ENCODE data around the gene DNAH6.

The DNAH6 gene

GRCh38 chr2:84800194-84800805, 284.0 kb downstream of the DNAH6 start:
- H3K4me1 ChIP-seq (ENCODE audit: control insufficient read depth, insufficient read depth, low read length) = peaks cover 15% of the 10 kb centered on the region; the same call in 1 of the 2 replicates
- no peak overlapping the region for H3K9ac ChIP-seq (ENCODE audit: low read length)
- H3K27ac ChIP-seq (ENCODE audit: low read depth, low read length) = no peak overlapping the region
- no peak overlapping the region for H3K4me3 ChIP-seq (ENCODE audit: low read depth, low read length)
- H3K36me3 ChIP-seq (ENCODE audit: control insufficient read depth, insufficient read depth, low read length) = no peaks in the 10 kb centered on the region
- H3K9me3 ChIP-seq (ENCODE audit: control insufficient read depth, insufficient read depth, low read depth, low read length) = no peaks in the 10 kb centered on the region; the same call in 1 of the 2 replicates
- H3K27me3 ChIP-seq (ENCODE audit: control insufficient read depth, insufficient read depth, low read length) = no peaks in the 10 kb centered on the region

DNA sequence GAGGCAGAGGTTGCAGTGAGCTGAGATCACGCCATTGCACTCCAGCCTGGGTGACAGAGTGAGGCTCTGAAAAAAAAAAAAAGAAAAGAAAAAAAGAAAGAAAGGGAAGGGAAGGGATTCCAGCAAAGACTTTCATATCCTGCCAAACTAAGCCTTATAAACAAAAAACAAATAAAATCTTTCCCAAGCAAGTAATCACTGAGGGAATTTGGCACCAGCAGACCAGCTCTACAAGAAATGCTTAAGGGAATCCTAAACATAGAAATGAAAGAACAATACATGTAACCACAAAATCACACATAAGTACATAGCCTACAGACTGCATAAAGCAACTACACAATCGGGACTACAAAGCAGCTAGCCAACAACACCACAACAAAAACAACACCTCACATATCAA, 285.5 kb downstream of the DNAH6 start:
- Histone ChIP-seq H3K36me3 (ENCODE audit: control insufficient read depth, insufficient read depth, low read length) (no peaks in the 10 kb centered on the region), H3K27ac (ENCODE audit: low read depth, low read length) (no peak overlapping the region), H3K4me1 (ENCODE audit: control insufficient read depth, insufficient read depth, low read length) (peaks cover 15% of the 10 kb centered on the region; the same call in 1 of the 2 replicates), H3K9ac (ENCODE audit: low read length) (no peak overlapping the region), H3K9me3 (ENCODE audit: control insufficient read depth, insufficient read depth, low read depth, low read length) (no peaks in the 10 kb centered on the region; the same call in 1 of the 2 replicates), H3K4me3 (ENCODE audit: low read depth, low read length) (no peak overlapping the region), H3K27me3 (ENCODE audit: control insufficient read depth, insufficient read depth, low read length) (no peaks in the 10 kb centered on the region)

GRCh38 chr2:84805250-84805958, 289.1 kb downstream of the DNAH6 start:
- H3K9me3 ChIP-seq (ENCODE audit: control insufficient read depth, insufficient read depth, low read depth, low read length) = no peaks in the 10 kb centered on the region; the same call in 1 of the 2 replicates
- no peaks in the 10 kb centered on the region for H3K36me3 ChIP-seq (ENCODE audit: control insufficient read depth, insufficient read depth, low read length)
- H3K9ac ChIP-seq (ENCODE audit: low read length) = no peak overlapping the region
- no peak overlapping the region for H3K4me3 ChIP-seq (ENCODE audit: low read depth, low read length)
- no peaks in the 10 kb centered on the region for H3K27me3 ChIP-seq (ENCODE audit: control insufficient read depth, insufficient read depth, low read length)
- peaks cover under 1% of the 10 kb centered on the region; the same call in 1 of the 2 replicates for H3K4me1 ChIP-seq (ENCODE audit: control insufficient read depth, insufficient read depth, low read length)
- no peak overlapping the region for H3K27ac ChIP-seq (ENCODE audit: low read depth, low read length)

DNA sequence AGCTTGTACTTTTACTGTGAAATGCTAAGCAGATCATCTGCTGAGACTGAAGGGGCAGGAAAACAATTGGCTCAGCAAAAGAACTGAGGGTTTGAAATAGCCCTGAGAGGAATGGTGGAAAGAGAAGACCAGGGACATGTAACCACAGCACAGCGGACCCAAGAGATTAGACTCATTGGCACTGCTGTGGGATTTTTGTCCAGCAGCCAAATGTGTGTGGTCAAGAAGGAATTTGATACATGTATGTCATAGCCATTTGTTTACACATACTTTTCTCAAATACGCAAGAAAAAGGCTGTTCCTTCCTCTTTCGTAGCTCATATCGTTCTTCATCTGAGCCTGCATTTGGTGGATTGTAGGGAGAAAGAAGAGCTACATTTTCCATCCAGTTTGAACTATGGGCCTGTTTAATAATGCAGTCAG, 290.8 kb downstream of the DNAH6 start:
- Histone ChIP-seq H3K9me3 (ENCODE audit: control insufficient read depth, insufficient read depth, low read depth, low read length) (no peaks in the 10 kb centered on the region), H3K27me3 (ENCODE audit: control insufficient read depth, insufficient read depth, low read length) (no peaks in the 10 kb centered on the region), H3K27ac (ENCODE audit: low read depth, low read length) (no peak overlapping the region), H3K36me3 (ENCODE audit: control insufficient read depth, insufficient read depth, low read length) (no peaks in the 10 kb centered on the region), H3K9ac (ENCODE audit: low read length) (no peak overlapping the region), H3K4me3 (ENCODE audit: low read depth, low read length) (no peak overlapping the region), H3K4me1 (ENCODE audit: control insufficient read depth, insufficient read depth, low read length) (no peaks in the 10 kb centered on the region)

GRCh38 chr2:84808279-84808678, 292.0 kb downstream of the DNAH6 start:
- H3K27me3 ChIP-seq (ENCODE audit: control insufficient read depth, insufficient read depth, low read length) = no peaks in the 10 kb centered on the region
- no peaks in the 10 kb centered on the region for H3K9me3 ChIP-seq (ENCODE audit: control insufficient read depth, insufficient read depth, low read depth, low read length)
- no peak overlapping the region for H3K27ac ChIP-seq (ENCODE audit: low read depth, low read length)
- H3K36me3 ChIP-seq (ENCODE audit: control insufficient read depth, insufficient read depth, low read length) = no peaks in the 10 kb centered on the region
- no peak overlapping the region for H3K4me3 ChIP-seq (ENCODE audit: low read depth, low read length)
- H3K4me1 ChIP-seq (ENCODE audit: control insufficient read depth, insufficient read depth, low read length) = no peaks in the 10 kb centered on the region
- no peak overlapping the region for H3K9ac ChIP-seq (ENCODE audit: low read length)

DNA sequence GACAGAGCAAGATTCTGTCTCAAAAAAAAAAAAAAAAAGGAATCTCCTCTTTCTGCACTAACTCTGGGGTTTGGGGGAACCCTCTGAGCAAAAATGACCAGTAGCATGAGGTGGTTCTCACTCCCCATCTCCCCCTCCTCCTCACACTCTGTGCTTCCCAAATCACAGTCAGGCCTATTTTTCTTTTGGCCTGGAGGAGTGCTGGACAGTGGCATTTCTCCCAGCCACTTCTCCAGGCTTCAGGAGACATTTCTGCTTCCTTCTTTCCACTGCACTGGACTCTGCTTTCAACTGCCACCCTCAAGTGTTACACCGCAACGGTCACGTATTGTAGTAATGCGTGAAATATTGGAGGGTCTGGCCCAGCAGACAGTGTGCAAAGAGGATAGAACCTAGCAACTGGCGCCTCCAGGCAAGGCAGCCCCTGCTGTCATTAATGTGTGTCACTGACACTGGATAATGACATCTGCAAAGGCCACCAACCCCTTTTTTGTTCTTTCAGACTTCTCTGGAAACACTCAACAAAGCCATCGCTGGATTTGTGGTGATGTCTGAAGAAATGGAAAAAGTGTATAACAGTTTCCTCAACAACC, 295.6 kb downstream of the DNAH6 start:
- Histone ChIP-seq H3K36me3 (ENCODE audit: control insufficient read depth, insufficient read depth, low read length) (no peaks in the 10 kb centered on the region), H3K9me3 (ENCODE audit: control insufficient read depth, insufficient read depth, low read depth, low read length) (no peaks in the 10 kb centered on the region), H3K4me3 (ENCODE audit: low read depth, low read length) (no peak overlapping the region), H3K27me3 (ENCODE audit: control insufficient read depth, insufficient read depth, low read length) (no peaks in the 10 kb centered on the region), H3K27ac (ENCODE audit: low read depth, low read length) (no peak overlapping the region), H3K9ac (ENCODE audit: low read length) (no peak overlapping the region), H3K4me1 (ENCODE audit: control insufficient read depth, insufficient read depth, low read length) (no peaks in the 10 kb centered on the region)

- H3K27me3 ChIP-seq (ENCODE audit: control insufficient read depth, insufficient read depth, low read length) = no peaks in the 10 kb centered on the region
- no peak overlapping the region for H3K27ac ChIP-seq (ENCODE audit: low read depth, low read length)
- H3K36me3 ChIP-seq (ENCODE audit: control insufficient read depth, insufficient read depth, low read length) = no peaks in the 10 kb centered on the region
- H3K4me3 ChIP-seq (ENCODE audit: low read depth, low read length) = no peak overlapping the region
- H3K9ac ChIP-seq (ENCODE audit: low read length) = no peak overlapping the region
- no peaks in the 10 kb centered on the region for H3K4me1 ChIP-seq (ENCODE audit: control insufficient read depth, insufficient read depth, low read length)
- no peaks in the 10 kb centered on the region for H3K9me3 ChIP-seq (ENCODE audit: control insufficient read depth, insufficient read depth, low read depth, low read length)
Measured at GRCh38 chr2:84815146-84815545, 298.8 kb downstream of the DNAH6 start.

DNA sequence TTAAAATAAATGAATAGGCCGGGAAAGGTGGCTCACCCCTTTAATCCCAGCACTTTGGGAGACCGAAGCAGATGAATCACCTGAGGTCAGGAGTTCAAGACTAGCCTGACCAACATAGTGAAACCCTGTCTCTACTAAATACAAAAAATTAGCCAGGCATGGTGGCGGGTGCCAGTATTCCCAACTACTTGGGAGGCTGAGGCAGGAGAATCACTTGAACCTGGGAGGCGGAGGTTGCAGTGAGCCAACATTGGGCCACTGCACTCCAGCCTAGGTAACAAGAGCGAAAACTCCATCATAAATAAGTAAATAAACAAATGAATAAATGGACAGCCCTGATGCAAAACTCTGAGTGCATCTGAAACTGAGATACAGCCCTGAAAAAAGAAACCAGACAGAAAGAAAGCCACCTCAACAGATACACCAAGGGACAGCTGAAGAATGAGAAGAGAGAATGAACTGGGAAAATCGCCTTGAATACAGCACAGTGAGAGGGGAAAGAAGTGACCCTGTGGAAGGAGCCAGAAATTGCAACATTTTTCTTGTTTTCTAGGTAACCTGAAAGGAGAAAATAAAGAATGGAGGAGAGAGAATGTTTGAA, 300.2 kb downstream of the DNAH6 start:
- Histone ChIP-seq H3K9ac (ENCODE audit: low read length) (no peak overlapping the region), H3K27ac (ENCODE audit: low read depth, low read length) (no peak overlapping the region), H3K36me3 (ENCODE audit: control insufficient read depth, insufficient read depth, low read length) (no peaks in the 10 kb centered on the region), H3K9me3 (ENCODE audit: control insufficient read depth, insufficient read depth, low read depth, low read length) (no peaks in the 10 kb centered on the region), H3K27me3 (ENCODE audit: control insufficient read depth, insufficient read depth, low read length) (no peaks in the 10 kb centered on the region), H3K4me1 (ENCODE audit: control insufficient read depth, insufficient read depth, low read length) (no peaks in the 10 kb centered on the region), H3K4me3 (ENCODE audit: low read depth, low read length) (no peak overlapping the region)

DNA sequence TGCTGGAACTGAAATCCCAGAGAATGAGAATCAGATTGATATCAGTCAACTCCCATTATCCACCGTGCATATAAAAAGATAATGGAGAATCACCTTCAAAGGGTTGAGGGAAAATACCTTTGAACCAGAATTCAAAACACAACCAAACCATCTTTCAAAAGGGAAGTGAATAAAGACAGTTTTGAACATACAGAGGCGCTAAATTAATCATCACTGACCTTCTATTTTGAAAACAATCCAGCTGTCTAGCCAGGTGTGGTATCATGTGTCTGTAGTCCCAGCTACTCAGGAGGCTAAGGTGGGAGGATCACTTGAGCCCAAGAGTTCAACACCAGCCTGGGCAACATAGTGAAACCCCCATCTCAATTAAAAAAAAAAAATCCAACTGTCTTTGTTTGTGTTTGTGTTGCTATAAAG, 300.9 kb downstream of the DNAH6 start:
- H3K9me3 ChIP-seq (ENCODE audit: control insufficient read depth, insufficient read depth, low read depth, low read length) = no peaks in the 10 kb centered on the region
- H3K36me3 ChIP-seq (ENCODE audit: control insufficient read depth, insufficient read depth, low read length) = no peaks in the 10 kb centered on the region
- no peak overlapping the region for H3K27ac ChIP-seq (ENCODE audit: low read depth, low read length)
- H3K27me3 ChIP-seq (ENCODE audit: control insufficient read depth, insufficient read depth, low read length) = no peaks in the 10 kb centered on the region
- H3K4me3 ChIP-seq (ENCODE audit: low read depth, low read length) = no peak overlapping the region
- H3K9ac ChIP-seq (ENCODE audit: low read length) = no peak overlapping the region
- no peaks in the 10 kb centered on the region for H3K4me1 ChIP-seq (ENCODE audit: control insufficient read depth, insufficient read depth, low read length)

DNA sequence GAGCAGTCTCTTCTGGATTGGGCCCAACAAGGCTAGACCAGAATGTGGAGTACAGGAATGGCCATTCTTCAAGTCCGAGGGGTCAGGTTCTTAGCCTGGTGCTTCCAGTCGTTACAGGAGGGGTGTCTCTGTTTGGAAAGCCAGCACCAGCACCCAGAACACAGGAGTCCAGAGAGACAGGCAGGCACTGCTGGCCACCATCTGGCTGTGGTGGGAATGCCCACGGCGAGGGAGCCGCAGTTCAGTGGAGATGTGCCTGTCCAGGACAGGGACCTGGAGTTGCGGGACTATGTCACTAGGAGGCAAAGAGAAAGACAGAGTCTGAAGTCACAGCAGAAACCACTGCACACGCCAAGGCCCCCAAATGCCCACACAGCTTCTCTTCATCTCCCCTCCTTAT, 305.5 kb downstream of the DNAH6 start:
- H3K4me3 ChIP-seq (ENCODE audit: low read depth, low read length) = no peak overlapping the region
- H3K9ac ChIP-seq (ENCODE audit: low read length) = no peak overlapping the region
- no peak overlapping the region for H3K27ac ChIP-seq (ENCODE audit: low read depth, low read length)
- no peaks in the 10 kb centered on the region for H3K4me1 ChIP-seq (ENCODE audit: control insufficient read depth, insufficient read depth, low read length)
- H3K36me3 ChIP-seq (ENCODE audit: control insufficient read depth, insufficient read depth, low read length) = no peaks in the 10 kb centered on the region
- no peaks in the 10 kb centered on the region for H3K9me3 ChIP-seq (ENCODE audit: control insufficient read depth, insufficient read depth, low read depth, low read length)
- H3K27me3 ChIP-seq (ENCODE audit: control insufficient read depth, insufficient read depth, low read length) = no peaks in the 10 kb centered on the region

GRCh38 chr2:84823229-84823628, 306.9 kb downstream of the DNAH6 start:
- no peak overlapping the region for H3K27ac ChIP-seq (ENCODE audit: low read depth, low read length)
- no peaks in the 10 kb centered on the region for H3K4me1 ChIP-seq (ENCODE audit: control insufficient read depth, insufficient read depth, low read length)
- H3K4me3 ChIP-seq (ENCODE audit: low read depth, low read length) = no peak overlapping the region
- H3K27me3 ChIP-seq (ENCODE audit: control insufficient read depth, insufficient read depth, low read length) = no peaks in the 10 kb centered on the region
- H3K36me3 ChIP-seq (ENCODE audit: control insufficient read depth, insufficient read depth, low read length) = no peaks in the 10 kb centered on the region
- no peaks in the 10 kb centered on the region for H3K9me3 ChIP-seq (ENCODE audit: control insufficient read depth, insufficient read depth, low read depth, low read length)
- H3K9ac ChIP-seq (ENCODE audit: low read length) = no peak overlapping the region
